ENCODE measurements around the gene NTM. TPM values are rescaled to one million over a fixed set of nuclear protein-coding genes. Genes with fewer than 3 reads are reported as not detected.

NTM gene
- total RNA-seq, 1 experiment from 2014 or later = not detected

DNA sequence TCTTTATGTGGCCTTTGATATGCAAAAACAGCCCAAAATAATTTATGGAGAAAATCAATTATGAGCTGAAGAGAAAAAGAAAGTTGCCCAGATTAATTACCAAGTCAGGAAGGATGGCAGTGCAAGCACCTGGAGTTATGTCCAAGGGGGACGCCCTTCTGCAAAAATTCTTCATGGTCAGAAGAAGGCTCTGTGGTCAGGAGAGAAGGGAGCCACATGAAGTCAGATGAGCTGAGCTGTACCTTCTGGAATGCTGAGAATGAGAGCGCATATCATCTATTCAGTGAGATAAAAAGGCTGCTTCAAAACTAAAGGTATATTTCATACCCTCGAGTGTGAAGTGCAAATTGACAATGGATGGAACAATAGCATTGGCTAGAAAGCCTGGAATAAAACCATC, 607.4 kb downstream of the NTM start:
- no TSS peak for BruUV-seq (replicated peaks)
- Histone ChIP-seq H3K4me1 (ENCODE audit: control insufficient read depth in 1 of 2, insufficient read depth in 2 of 2, low read length in 2 of 2) (no peaks in the 10 kb centered on the region), H3K4me2 (ENCODE audit: low read length) (no peak overlapping the region), H3K27ac (ENCODE audit: low read depth, low read length) (no peak overlapping the region), H3K9ac (ENCODE audit: low read length) (no peak overlapping the region), H3K27me3 (ENCODE audit: insufficient read depth, low read length) (no peaks in the 10 kb centered on the region), H4K20me1 (ENCODE audit: insufficient read depth) (no peaks in the 10 kb centered on the region), H3K9me2 (ENCODE audit: insufficient read depth) (no peaks in the 10 kb centered on the region), H3K9me3 (ENCODE audit: control insufficient read depth in 1 of 2, insufficient read depth in 1 of 2, low read depth in 1 of 2, low read length in 2 of 2) (peaks cover 3 to 17% of the 10 kb centered on the region in 2 experiments; a peak in 2 of 4 replicates), H3K79me2 (ENCODE audit: insufficient read depth, low read length) (no peaks in the 10 kb centered on the region), H2AFZ (ENCODE audit: low read depth, low read length, poor library complexity, severe bottlenecking) (no peak overlapping the region), H3K36me3 (ENCODE audit: control insufficient read depth in 1 of 2, insufficient read depth in 2 of 2, low read length in 2 of 2) (no peaks in the 10 kb centered on the region), H3K4me3 (replicated peaks in 1 of 2; ENCODE audit: low read depth in 1 of 2, low read length in 2 of 2) (no peak overlapping the region)
- intact Hi-C loops (cut with micrococcal nuclease) = no loop called here
- ChIA-PET POLR2A (no interaction called here), CTCF (no interaction called here), RAD21 (ENCODE audit: low non-redundant PET in 1 of 2, low total read pairs in 2 of 2, uncharacterized antibody in 2 of 2, unreplicated experiment in 2 of 2) (no interaction called here)
- DNase-seq (ENCODE audit: low read depth, low spot score) (no peak), ATAC-seq (no peak)
- no peak for TF ChIP-seq SIN3A (IDR thresholded peaks at IDR 0.05; ENCODE audit: low read depth)
- no peak for TF ChIP-seq CEBPB (IDR thresholded peaks at IDR 0.05; ENCODE audit: low read depth)
- TF ChIP-seq, protein P1, sequence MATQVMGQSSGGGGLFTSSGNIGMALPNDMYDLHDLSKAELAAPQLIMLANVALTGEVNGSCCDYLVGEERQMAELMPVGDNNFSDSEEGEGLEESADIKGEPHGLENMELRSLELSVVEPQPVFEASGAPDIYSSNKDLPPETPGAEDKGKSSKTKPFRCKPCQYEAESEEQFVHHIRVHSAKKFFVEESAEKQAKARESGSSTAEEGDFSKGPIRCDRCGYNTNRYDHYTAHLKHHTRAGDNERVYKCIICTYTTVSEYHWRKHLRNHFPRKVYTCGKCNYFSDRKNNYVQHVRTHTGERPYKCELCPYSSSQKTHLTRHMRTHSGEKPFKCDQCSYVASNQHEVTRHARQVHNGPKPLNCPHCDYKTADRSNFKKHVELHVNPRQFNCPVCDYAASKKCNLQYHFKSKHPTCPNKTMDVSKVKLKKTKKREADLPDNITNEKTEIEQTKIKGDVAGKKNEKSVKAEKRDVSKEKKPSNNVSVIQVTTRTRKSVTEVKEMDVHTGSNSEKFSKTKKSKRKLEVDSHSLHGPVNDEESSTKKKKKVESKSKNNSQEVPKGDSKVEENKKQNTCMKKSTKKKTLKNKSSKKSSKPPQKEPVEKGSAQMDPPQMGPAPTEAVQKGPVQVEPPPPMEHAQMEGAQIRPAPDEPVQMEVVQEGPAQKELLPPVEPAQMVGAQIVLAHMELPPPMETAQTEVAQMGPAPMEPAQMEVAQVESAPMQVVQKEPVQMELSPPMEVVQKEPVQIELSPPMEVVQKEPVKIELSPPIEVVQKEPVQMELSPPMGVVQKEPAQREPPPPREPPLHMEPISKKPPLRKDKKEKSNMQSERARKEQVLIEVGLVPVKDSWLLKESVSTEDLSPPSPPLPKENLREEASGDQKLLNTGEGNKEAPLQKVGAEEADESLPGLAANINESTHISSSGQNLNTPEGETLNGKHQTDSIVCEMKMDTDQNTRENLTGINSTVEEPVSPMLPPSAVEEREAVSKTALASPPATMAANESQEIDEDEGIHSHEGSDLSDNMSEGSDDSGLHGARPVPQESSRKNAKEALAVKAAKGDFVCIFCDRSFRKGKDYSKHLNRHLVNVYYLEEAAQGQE (IDR thresholded peaks at IDR 0.05; ENCODE audit: low read depth) = no peak
- no peak for TF ChIP-seq ZFX (IDR thresholded peaks at IDR 0.05)
- TF ChIP-seq YY1 (IDR thresholded peaks at IDR 0.05; ENCODE audit: extremely low read depth, insufficient replicate concordance, low read depth, low read length) = no peak
- no peak for TF ChIP-seq JUND (IDR thresholded peaks at IDR 0.05)
- no peak for TF ChIP-seq POLR2A (IDR thresholded peaks at IDR 0.05; ENCODE audit: borderline replicate concordance, extremely low read depth, insufficient read depth, insufficient read length)
- TF ChIP-seq EGR1 (IDR thresholded peaks at IDR 0.05; ENCODE audit: low read depth) = no peak
- TF ChIP-seq, protein P2, sequence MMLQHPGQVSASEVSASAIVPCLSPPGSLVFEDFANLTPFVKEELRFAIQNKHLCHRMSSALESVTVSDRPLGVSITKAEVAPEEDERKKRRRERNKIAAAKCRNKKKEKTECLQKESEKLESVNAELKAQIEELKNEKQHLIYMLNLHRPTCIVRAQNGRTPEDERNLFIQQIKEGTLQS (IDR thresholded peaks at IDR 0.05) = no peak
- TF ChIP-seq RAD21 (IDR thresholded peaks at IDR 0.05; ENCODE audit: low read depth) = no peak
- no peak for TF ChIP-seq FOSL1 (IDR thresholded peaks at IDR 0.05; ENCODE audit: low read depth)
- no peak for TF ChIP-seq ZNF274 (IDR thresholded peaks at IDR 0.05; ENCODE audit: low read depth, low read length)
- TF ChIP-seq, protein P3, sequence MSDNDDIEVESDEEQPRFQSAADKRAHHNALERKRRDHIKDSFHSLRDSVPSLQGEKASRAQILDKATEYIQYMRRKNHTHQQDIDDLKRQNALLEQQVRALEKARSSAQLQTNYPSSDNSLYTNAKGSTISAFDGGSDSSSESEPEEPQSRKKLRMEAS (IDR thresholded peaks at IDR 0.05) = no peak
- no peak for TF ChIP-seq EZH2 (IDR thresholded peaks at IDR 0.05)
- TF ChIP-seq CBX3 (IDR thresholded peaks at IDR 0.05; ENCODE audit: low read depth) = no peak

Data from HCT116 (cell line).